Activated CD8-positive, alpha-beta T cell treated with anti-CD3 and anti-CD28 coated beads, Interleukin-2, amount 10 ng/mL, durations not matched to agents 7 days and 5 days (primary cell): ENCODE data around the gene TSPOAP1. TPM values are rescaled to one million over a fixed set of nuclear protein-coding genes. Genes with fewer than 3 reads are reported as not detected.

ENCODE experiments used
- ATAC-seq: fragments of 150-1000 bp; cut with Tn5 transposase; one replicate; pipeline ENCODE4 v1.10.0; 2021; ENCODE audit warnings: moderate library complexity
- CTCF ChIA-PET: fragments of 350-600 bp; sonication (Branson Sonifier 250); formaldehyde crosslinking; loops from one replicate; lab custom pipeline; 2021; ENCODE audit warnings: antibody characterized with exemption; lab: Charles Lee
- POLR2A ChIA-PET: fragments of 350-600 bp; sonication (Branson Sonifier 250); formaldehyde crosslinking; loops from one replicate; lab custom pipeline; 2021; ENCODE audit warnings: antibody characterized with exemption; lab: Charles Lee
- DNase-seq: peaks from one replicate; pipeline ENCODE4 v3.0.0-alpha.2; 2020
- H3K27ac Mint-ChIP-seq: one replicate; pipeline ENCODE4 v1.8.0; 2021; ENCODE audit warnings: mild to moderate bottlenecking, mixed read lengths
- H3K27me3 Mint-ChIP-seq: one replicate; pipeline ENCODE4 v1.8.0; 2021; ENCODE audit warnings: low read depth, mixed read lengths
- H3K36me3 Mint-ChIP-seq: one replicate; pipeline ENCODE4 v1.8.0; 2021; ENCODE audit warnings: low read depth, mixed read lengths
- H3K4me1 Mint-ChIP-seq: one replicate; pipeline ENCODE4 v1.8.0; 2021; ENCODE audit warnings: low read depth, mixed read lengths
- H3K4me3 Mint-ChIP-seq: one replicate; pipeline ENCODE4 v1.8.0; 2021; ENCODE audit warnings: mild to moderate bottlenecking, mixed read lengths
- H3K9me3 Mint-ChIP-seq: one replicate; pipeline ENCODE4 v1.8.0; 2022; ENCODE audit warnings: mixed read lengths; ENCODE audit not compliant: insufficient read depth
- total RNA-seq, 2 experiments: library from RNA; stranded (reverse); gene quantifications; one replicate each; pipeline ENCODE4 v1.2.3, GENCODE V29; 2021

TSPOAP1 gene
- total RNA-seq, 2 experiments from 2014 or later = 45.8 to 51.5 TPM

DNA sequence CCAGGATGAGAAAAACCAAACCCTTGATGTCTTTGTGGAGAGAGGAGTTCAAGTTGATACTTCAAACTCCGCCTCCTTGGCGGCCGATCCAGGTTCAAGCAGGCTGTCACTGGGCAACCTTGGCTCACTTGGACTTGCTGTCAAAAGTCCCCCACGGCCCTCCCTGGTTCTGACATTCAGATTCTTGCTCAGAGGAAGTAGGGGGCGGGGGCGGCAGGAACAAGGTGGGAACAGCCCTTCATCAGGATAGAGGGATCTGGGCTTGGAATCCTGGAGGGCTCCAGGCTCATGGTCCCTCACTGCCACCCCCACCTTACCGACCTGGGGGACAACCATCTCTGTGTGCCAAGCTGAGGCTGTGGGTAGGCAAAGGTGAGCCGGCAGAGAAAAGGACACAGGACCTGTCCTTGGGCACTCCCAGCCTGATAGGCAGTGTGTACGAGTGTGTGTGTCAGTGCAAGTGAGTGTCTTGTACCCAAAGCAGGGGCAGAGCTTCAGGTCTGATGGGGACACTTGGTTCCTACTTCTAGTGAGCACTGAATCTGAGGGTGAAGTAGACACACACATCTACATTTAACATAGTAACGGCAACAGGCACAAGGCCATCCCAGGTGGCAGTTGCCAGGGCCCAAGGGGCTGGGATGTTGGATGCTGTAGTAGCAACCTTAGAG is 6.6 kb upstream of the TSPOAP1 start:
- Mint-ChIP-seq H3K36me3 (peaks cover 61% of the 10 kb centered on the region), H3K4me1 (peaks cover 25% of the 10 kb centered on the region), H3K27ac (peak overlapping the region; percentile 92), H3K4me3 (peak overlapping the region; percentile 99), H3K27me3 (peaks cover 6% of the 10 kb centered on the region), H3K9me3 (no peaks in the 10 kb centered on the region)
- ChIA-PET POLR2A (interaction anchor here (0.6 to 28.8 kb wide), 12 partner anchors 4 to 1503 kb away, joined by 3 to 2649 read pairs (median 6); partner anchors contain the start of genes RNF43, SUPT4H1 and TSPOAP1), CTCF (interaction anchor here (1.0 to 13.4 kb wide), 5 partner anchors 9 to 82 kb away, joined by 3 to 235 read pairs (median 101); partner anchors contain the start of genes RNF43 and SUPT4H1)
- ATAC-seq (no peak), DNase-seq (peak; percentile 71)

DNA sequence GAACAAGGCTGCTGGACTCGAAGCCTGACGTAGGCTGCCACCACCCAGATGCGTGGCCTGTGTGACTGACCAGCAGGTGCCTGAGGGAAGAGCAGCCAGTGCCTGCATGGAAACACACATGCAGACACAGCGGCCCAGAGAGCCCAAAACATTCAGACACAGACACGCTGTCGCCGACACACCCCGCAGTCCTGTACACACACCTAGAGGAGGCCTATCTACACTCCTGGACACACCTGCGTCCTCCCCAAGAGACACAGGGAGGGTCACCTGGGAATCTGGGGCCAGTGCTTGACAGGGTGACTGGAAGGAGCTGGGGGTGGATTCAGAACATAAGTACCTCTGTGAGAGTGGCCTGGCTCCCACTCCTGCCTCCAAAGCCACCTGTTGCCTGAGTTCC is 6.1 kb upstream of the TSPOAP1 start:
- peaks cover 59% of the 10 kb centered on the region for H3K36me3 Mint-ChIP-seq

GRCh38 chr17:58334256-58334655 is 5.7 kb upstream of the TSPOAP1 start:
- peaks cover 59% of the 10 kb centered on the region for H3K36me3 Mint-ChIP-seq
- H3K27me3 Mint-ChIP-seq = peaks cover 6% of the 10 kb centered on the region
- ChIA-PET POLR2A (interaction anchor here (0.6 to 28.8 kb wide), 7 partner anchors 5 to 327 kb away, joined by 3 to 2649 read pairs (median 5); partner anchors contain the start of genes SRSF1, SUPT4H1 and TSPOAP1), CTCF (interaction anchor here (1.8 to 10.3 kb wide), 3 partner anchors 11 to 18 kb away, joined by 8 to 165 read pairs (median 101); partner anchors contain the start of gene SUPT4H1)
- ATAC-seq (no peak), DNase-seq (no peak)
- peak overlapping the region; percentile 92 for H3K27ac Mint-ChIP-seq
- H3K4me1 Mint-ChIP-seq = peaks cover 27% of the 10 kb centered on the region
- H3K9me3 Mint-ChIP-seq = no peaks in the 10 kb centered on the region
- peak overlapping the region; percentile 99 for H3K4me3 Mint-ChIP-seq

More for the DNA sequence above, 6.1 kb upstream of the TSPOAP1 start:
- peaks cover 6% of the 10 kb centered on the region for H3K27me3 Mint-ChIP-seq
- ChIA-PET POLR2A (interaction anchor here (0.6 to 28.8 kb wide), 9 partner anchors 5 to 1503 kb away, joined by 3 to 2649 read pairs (median 7); partner anchors contain the start of genes RNF43, SRSF1, SUPT4H1 and TSPOAP1), CTCF (interaction anchor here (1.8 to 10.3 kb wide), 3 partner anchors 10 to 18 kb away, joined by 8 to 165 read pairs (median 101); partner anchors contain the start of gene SUPT4H1)
- ATAC-seq (no peak), DNase-seq (no peak)
- peak overlapping the region; percentile 92 for H3K27ac Mint-ChIP-seq
- peak overlapping the region; percentile 99 for H3K4me3 Mint-ChIP-seq
- H3K9me3 Mint-ChIP-seq = no peaks in the 10 kb centered on the region
- peaks cover 23% of the 10 kb centered on the region for H3K4me1 Mint-ChIP-seq

DNA sequence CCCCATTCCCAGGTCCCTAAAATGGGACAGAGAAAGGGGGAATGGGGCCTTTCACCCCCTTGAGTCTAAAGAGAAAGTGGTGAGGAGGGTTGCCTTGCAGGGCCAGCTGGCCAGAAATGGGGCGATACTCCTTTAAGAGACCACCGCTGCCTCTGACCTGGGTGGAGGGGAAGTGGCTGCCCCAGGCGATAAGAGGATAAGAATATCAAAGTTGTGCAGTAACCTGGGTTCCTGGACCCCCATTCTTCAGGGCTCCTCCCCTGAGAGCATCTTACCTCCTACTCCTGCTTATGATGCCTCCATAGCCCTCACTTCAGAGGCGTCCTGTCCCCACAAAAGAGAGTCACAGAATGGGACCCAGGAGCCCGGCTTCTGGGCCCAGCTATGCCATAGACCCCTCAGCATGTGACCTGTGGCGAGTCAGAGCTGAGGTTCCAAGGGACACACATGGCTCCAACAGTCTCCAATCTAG is 5.2 kb upstream of the TSPOAP1 start:
- Mint-ChIP-seq H3K27me3 (peaks cover 6% of the 10 kb centered on the region), H3K27ac (peak overlapping the region; percentile 92), H3K36me3 (peaks cover 59% of the 10 kb centered on the region), H3K4me1 (peaks cover 29% of the 10 kb centered on the region), H3K4me3 (peak overlapping the region; percentile 99), H3K9me3 (no peaks in the 10 kb centered on the region)
- POLR2A ChIA-PET = interaction anchor here (0.7 to 28.8 kb wide), 8 partner anchors 6 to 327 kb away, joined by 3 to 2649 read pairs (median 4); partner anchors contain the start of genes RNF43, SRSF1, SUPT4H1 and TSPOAP1
- CTCF ChIA-PET = interaction anchor here (0.8 to 10.3 kb wide), 4 partner anchors 11 to 84 kb away, joined by 3 to 165 read pairs (median 54); partner anchors contain the start of genes RNF43 and SUPT4H1
- DNase-seq = peak; percentile 88
- ATAC-seq = no peak

DNA sequence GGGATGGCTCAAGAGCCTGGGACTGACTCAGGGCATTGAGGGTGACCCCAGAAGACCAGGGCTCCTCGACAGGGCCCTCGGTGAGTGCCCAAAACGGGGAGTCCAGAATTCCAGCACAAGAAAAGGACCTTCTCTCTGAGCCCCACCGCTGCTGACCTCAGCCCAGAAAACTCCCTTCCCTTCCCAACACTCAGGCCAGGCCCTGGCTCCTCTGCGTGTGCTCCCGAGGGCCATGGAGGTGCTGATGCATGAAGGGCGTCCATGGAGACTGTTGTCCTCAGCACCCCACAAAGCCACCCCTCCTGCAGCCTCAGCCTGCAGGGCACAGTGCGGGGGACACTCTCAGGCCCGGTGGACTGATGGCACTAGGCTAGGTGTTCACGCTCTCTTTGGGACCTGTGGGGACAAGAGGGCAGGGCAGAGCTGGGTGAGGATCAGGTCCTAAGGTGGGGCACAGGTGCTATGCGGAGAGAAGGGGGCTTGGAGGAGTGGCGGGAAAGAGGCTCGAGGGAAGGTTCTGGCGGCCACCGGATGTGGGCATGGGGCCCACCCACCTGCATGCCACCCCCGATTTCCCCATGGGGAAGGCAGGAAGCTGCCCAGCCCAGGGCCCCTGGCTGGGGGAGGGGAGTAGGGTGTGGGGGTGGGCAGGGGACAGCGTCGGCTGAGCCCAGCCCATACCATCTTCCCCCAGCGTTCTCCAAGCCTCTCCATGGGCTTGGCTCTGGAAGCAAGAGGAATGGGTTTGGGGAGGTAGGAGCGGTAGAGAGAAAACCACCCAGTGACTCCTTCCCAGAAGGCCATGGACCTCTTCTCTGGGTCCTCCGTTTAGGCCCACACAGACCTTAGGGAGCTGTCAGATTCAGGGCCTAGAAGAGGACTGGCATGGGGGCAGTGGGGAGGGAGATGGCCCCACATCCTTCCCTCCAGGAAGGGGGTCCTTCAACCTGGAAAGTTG is 4.5 kb upstream of the TSPOAP1 start:
- ATAC-seq = peak; percentile 1
- POLR2A ChIA-PET = interaction anchor here (0.5 to 28.8 kb wide), 21 partner anchors 6 to 1510 kb away, joined by 3 to 2649 read pairs (median 4); partner anchors contain the start of genes RNF43, SRSF1, SUPT4H1 and TSPOAP1
- peak; percentile 82 for DNase-seq
- peak overlapping the region; percentile 92 for H3K27ac Mint-ChIP-seq
- H3K9me3 Mint-ChIP-seq = no peaks in the 10 kb centered on the region
- peak overlapping the region; percentile 99 for H3K4me3 Mint-ChIP-seq
- peaks cover 8% of the 10 kb centered on the region for H3K27me3 Mint-ChIP-seq
- peaks cover 57% of the 10 kb centered on the region for H3K36me3 Mint-ChIP-seq
- H3K4me1 Mint-ChIP-seq = peaks cover 35% of the 10 kb centered on the region
- CTCF ChIA-PET = interaction anchor here (0.8 to 10.3 kb wide), 9 partner anchors 7 to 85 kb away, joined by 3 to 165 read pairs (median 7); partner anchors contain the start of genes RNF43 and SUPT4H1

- H3K27ac Mint-ChIP-seq = peak overlapping the region; percentile 92
- ATAC-seq (peak; percentile 42), DNase-seq (peak; percentile 97)
- H3K27me3 Mint-ChIP-seq = peaks cover 8% of the 10 kb centered on the region
- H3K4me3 Mint-ChIP-seq = peak overlapping the region; percentile 99
- peaks cover 43% of the 10 kb centered on the region for H3K4me1 Mint-ChIP-seq
- CTCF ChIA-PET = interaction anchor here (1.0 to 8.5 kb wide), 6 partner anchors 8 to 86 kb away, joined by 3 to 165 read pairs (median 6); partner anchors contain the start of gene RNF43
- H3K9me3 Mint-ChIP-seq = no peaks in the 10 kb centered on the region
- POLR2A ChIA-PET = interaction anchor here (0.5 to 28.8 kb wide), 21 partner anchors 6 to 1511 kb away, joined by 3 to 2649 read pairs (median 5); partner anchors contain the start of genes RNF43, SUPT4H1 and TSPOAP1
- H3K36me3 Mint-ChIP-seq = peaks cover 52% of the 10 kb centered on the region
These were observed 3.5 kb upstream of the TSPOAP1 start for GRCh38 chr17:58331815-58332777.

GRCh38 chr17:58330997-58331814 is 2.6 kb upstream of the TSPOAP1 start:
- ATAC-seq (no peak), DNase-seq (peak; percentile 87)
- H3K36me3 Mint-ChIP-seq = peaks cover 52% of the 10 kb centered on the region
- peaks cover 39% of the 10 kb centered on the region for H3K4me1 Mint-ChIP-seq
- CTCF ChIA-PET = interaction anchor here (1.2 to 8.5 kb wide), 3 partner anchors 8 to 14 kb away, joined by 5 to 165 read pairs (median 15); no protein-coding TSS in a partner anchor
- peak overlapping the region; percentile 99 for H3K4me3 Mint-ChIP-seq
- peak overlapping the region; percentile 92 for H3K27ac Mint-ChIP-seq
- H3K27me3 Mint-ChIP-seq = peaks cover 8% of the 10 kb centered on the region
- POLR2A ChIA-PET = interaction anchor here (0.7 to 28.8 kb wide), 17 partner anchors 5 to 1498 kb away, joined by 3 to 2649 read pairs (median 5); partner anchors contain the start of genes RNF43, SUPT4H1 and TSPOAP1
- H3K9me3 Mint-ChIP-seq = no peaks in the 10 kb centered on the region

DNA sequence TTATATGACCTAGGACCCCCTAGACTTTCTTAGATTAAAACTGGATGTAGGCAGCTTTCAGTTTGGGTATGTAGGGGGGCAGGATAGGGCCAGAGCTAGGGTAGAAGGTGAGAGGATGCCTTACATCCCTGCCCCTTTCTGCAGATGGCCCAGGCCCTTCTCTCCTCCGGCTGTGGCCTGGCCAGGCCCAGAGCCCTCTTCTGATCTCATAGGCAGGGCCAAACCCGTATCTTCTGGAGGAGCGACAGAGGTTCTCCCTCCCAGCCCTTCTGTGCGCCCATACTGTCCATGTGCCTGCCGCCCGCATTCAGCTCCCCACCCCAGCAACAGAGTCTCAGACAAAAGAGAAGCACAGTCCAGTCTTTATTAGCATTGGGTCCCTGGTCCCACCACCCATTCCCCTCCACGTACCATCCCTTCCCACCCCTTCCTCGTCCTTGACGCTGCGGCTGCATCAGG is 2.0 kb upstream of the TSPOAP1 start:
- Mint-ChIP-seq H3K27me3 (peaks cover 8% of the 10 kb centered on the region), H3K4me3 (peak overlapping the region; percentile 99), H3K27ac (peak overlapping the region; percentile 92), H3K36me3 (peaks cover 54% of the 10 kb centered on the region), H3K9me3 (no peaks in the 10 kb centered on the region), H3K4me1 (peaks cover 38% of the 10 kb centered on the region)
- CTCF ChIA-PET = interaction anchor here (1.2 to 8.5 kb wide), 3 partner anchors 9 to 14 kb away, joined by 5 to 165 read pairs (median 15); no protein-coding TSS in a partner anchor
- ATAC-seq (no peak), DNase-seq (peak; percentile 58)
- POLR2A ChIA-PET = interaction anchor here (0.7 to 28.8 kb wide), 11 partner anchors 5 to 1499 kb away, joined by 3 to 2649 read pairs (median 5); partner anchors contain the start of genes RNF43, SUPT4H1 and TSPOAP1
